ENCODE data around the gene SKAP2.

Gene SKAP2

DNA sequence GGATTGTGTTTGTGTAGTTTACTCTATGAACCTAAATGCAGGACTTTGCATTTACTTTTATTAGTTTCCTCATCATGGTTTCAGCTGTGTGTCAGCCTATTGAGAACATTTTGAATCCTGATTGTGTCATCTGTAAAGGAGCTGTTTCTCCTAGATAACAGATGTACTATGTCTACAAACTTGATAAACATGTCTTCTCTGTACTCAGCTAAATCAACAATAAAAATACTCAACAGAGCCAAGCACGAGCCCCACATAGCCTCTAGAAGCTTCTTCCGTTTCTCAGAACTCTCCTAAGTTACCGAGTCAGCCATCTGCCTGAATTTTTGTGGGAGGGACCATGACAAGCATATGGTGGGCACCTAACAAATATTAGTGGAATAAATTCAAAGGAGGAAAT, 234.7 kb downstream of the SKAP2 start:
- DNase-seq: no peak

DNA sequence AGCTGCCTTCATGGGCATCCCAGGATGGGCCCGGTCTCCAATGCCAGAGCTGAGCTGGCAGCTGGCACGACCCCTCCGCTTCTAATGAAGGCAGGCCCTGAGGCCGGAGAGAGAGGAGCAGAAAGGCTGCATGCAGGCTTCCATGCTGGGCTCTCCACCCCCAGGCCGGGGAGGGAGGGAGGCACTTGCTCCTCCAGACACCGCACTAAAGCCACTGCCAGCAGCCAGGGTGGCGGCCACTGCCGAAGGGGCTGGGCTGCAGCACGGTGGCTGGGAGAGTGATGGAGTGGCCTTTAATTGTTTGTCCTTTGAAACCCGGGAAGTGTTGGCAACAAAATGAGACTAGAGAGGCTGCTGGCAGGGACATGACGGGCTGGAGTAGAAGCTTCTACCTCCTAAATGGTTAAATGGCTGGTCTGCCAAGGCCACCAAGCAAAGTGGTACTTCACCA, 236.5 kb downstream of the SKAP2 start:
- DNase-seq: no peak

- DNase-seq: no peak
These were observed 237.2 kb downstream of the SKAP2 start for GRCh38 chr7:26627221-26627620.

DNA sequence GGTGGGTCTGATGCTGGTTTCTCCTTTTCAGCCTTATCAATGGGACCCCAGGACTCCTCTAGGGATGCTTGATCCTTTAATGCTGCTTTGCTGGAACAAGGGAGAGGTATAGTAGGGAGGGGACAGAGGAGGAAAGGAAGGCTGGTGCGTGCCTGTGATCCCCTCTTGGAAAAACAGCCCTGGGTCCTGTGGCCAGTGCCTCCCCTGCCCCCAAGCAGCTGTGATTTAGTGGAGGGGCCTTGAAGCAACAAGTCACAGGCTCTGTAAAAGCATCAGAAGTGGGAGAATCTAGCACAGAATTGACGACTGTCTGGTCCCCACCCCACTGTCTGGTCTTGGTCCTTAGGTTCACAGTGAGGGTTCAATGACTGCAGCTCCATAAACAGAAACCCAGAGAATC, 237.7 kb downstream of the SKAP2 start:
- no peak for DNase-seq

- DNase-seq: no peak
These were observed 238.2 kb downstream of the SKAP2 start for GRCh38 chr7:26626156-26626555.

- DNase-seq: no peak
These were observed 239.1 kb downstream of the SKAP2 start for GRCh38 chr7:26625286-26625685.

DNA sequence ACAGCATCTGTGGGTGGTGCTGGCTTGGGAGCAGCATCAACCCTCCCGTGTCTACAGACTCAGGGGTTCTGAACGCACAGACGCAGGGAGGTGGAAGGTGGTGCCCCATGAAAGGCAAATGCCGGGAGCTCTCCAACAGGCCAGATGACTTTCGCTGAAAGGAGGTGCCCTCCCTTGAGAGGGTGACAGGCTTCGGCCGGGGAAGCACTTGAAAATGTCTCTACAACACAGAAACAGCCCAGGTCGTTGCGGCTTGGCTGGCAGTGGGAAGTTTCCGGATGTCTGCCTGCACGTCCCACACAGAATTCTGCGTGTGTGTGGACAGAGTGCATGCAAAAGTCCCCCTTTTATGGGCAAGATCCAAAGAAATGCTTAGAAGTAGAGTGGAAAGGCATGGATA, 239.6 kb downstream of the SKAP2 start:
- no peak for DNase-seq

- no peak for DNase-seq
These were observed 240.0 kb downstream of the SKAP2 start for GRCh38 chr7:26624431-26624830.

GRCh38 chr7:26620352-26620751, 244.0 kb downstream of the SKAP2 start:
- DNase-seq: no peak

DNA sequence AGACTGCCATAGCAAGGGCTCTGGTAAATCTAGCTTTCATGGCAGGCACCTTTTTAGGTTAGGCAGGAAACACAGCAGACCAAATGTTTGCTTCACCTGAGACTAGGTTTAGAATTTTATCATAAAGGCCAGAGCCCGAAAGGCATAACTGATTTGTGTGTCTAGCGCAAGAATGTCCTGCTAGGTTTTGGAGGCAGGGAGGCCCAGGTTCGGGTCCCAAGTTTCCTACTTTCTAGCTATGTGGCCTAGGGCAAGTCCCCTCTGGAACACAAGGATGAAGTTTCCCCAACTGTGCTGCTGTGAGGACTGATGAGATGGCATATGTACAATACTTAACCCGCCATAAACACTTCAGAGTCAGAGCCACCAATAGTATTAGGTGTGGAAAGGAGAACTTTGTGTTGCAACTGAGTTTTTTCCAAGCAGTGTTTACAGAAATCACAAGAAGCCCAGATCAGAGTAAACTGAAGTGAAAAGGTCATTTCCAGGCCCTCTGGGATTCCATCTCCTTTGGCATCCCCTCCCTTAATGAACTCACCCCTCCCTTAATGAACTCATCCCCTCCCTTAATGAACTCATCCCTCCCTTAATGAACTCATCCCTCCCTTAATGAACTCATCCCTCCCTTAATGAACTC, 244.9 kb downstream of the SKAP2 start:
- no peak for DNase-seq

- no peak for DNase-seq
These were observed 245.5 kb downstream of the SKAP2 start for GRCh38 chr7:26618898-26619297.

DNA sequence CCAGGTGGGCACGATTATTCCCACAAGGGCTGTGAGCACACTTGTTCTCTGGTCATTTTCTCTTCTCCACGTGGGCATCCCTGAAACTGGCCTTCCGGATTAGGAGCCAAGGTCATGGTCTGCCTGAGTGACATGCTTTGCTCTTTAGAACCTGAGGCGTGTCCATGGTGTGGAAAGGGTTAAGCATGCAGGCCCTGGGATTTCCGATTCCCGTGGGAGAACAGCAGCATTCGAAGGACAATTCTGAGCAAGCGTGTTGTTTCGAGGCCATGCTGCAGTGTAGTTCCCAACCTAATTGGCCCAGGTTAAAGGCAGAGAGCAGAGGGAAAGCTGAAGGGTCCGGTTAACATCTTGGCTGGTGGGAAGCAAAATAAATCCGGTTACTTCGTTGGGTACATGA, 245.9 kb downstream of the SKAP2 start:
- DNase-seq: no peak
